K562 (cell line): ENCODE results near the gene SH3BP5L. TPM values are rescaled to one million over a fixed set of nuclear protein-coding genes. Genes with fewer than 3 reads are reported as not detected.

ENCODE experiments used
- ATAC-seq: fragments of 200-7000 bp; cut with Tn5 transposase; 3 replicates; pipeline ENCODE4 v1.9.1; 2020; ENCODE audit warnings: moderate library complexity
- BruUV-seq: library from RNA; stranded (reverse); fragments of 400-500 nt; replicated peaks from 2 replicates; lab custom pipeline; 2021; lab: Mats Ljungman, UMichigan
- CTCF ChIA-PET: fragments of 300-600 bp; formaldehyde crosslinking; extraction: SDS; loops from one replicate; lab custom pipeline; 2021; ENCODE audit warnings: low intra/inter-chr PET ratio; lab: Yijun Ruan, JAX
- POLR2A ChIA-PET: fragments of 300-600, 350-650 bp; sonication (Branson Sonifier 250); formaldehyde crosslinking; extraction: SDS; loops from one replicate; lab custom pipeline; 2021; ENCODE audit warnings: antibody characterized with exemption, inconsistent platforms; lab: Yijun Ruan, JAX
- DNase-seq, 4 experiments: peaks; one replicate each; pipeline versions ENCODE4 v3.0.0 to v3.0.0-alpha.2; 2011 to 2018; ENCODE audit warnings: low spot score in 3 of 4, mixed read lengths in 3 of 4; ENCODE audit errors: extremely low read depth in 1 of 4
- FAIRE-seq: peaks from 2 replicates; lab custom pipeline; 2011; peaks lifted over from hg19 to GRCh38; lab: Jason Lieb, UNC
- H2AFZ ChIP-seq: 2 replicates; pipeline ENCODE4 v1.6.0; 2011; ENCODE audit warnings: low read depth, low read length, control low read depth, inconsistent platforms
- H3K27ac ChIP-seq: fragments of 200-600 bp; 3 replicates; pipeline ENCODE4 v1.8.0; 2011; ENCODE audit warnings: low read depth, mild to moderate bottlenecking, control low read depth, inconsistent platforms, low read length, moderate library complexity, mixed read lengths; ENCODE audit errors: extremely low read depth
- H3K27me3 ChIP-seq, 2 experiments: fragments of 300-600 bp in 1 of 2; 2 replicates in 1 of 2; 3 replicates in 1 of 2; pipeline versions ENCODE4 v1.6.0 to v1.8.0; 2011; ENCODE audit warnings: inconsistent platforms in 2 of 2, low read length in 2 of 2, mild to moderate bottlenecking in 1 of 2, mixed read lengths in 1 of 2, moderate library complexity in 1 of 2; ENCODE audit not compliant: control insufficient read depth in 2 of 2, insufficient read depth in 2 of 2
- H3K36me3 ChIP-seq: fragments of 300-600 bp; 3 replicates; pipeline ENCODE4 v1.8.0; 2011; ENCODE audit warnings: mild to moderate bottlenecking, low read length, inconsistent platforms; ENCODE audit not compliant: control insufficient read depth, insufficient read depth
- H3K4me1 ChIP-seq, 2 experiments: fragments of 200-600 bp in 1 of 2; replicated peaks in 1 of 2; 2 replicates in 1 of 2; 3 replicates in 1 of 2; pipeline versions ENCODE4 v1.5.1 to v1.8.0; 2011; ENCODE audit warnings: inconsistent platforms in 2 of 2, low read length in 2 of 2, mild to moderate bottlenecking in 1 of 2, mixed read lengths in 1 of 2, moderate library complexity in 1 of 2; ENCODE audit not compliant: control insufficient read depth in 2 of 2, insufficient read depth in 2 of 2
- H3K4me2 ChIP-seq: 2 replicates; pipeline ENCODE4 v1.6.1; 2011; ENCODE audit warnings: low read length, control low read depth, inconsistent platforms, mixed read lengths; ENCODE audit not compliant: insufficient read depth
- H3K4me3 ChIP-seq: fragments of 200-600 bp; sonication (generic), shearing (Covaris generic); 2 replicates; pipeline ENCODE4 v1.5.1; 2016; ENCODE audit warnings: control low read depth, inconsistent platforms
- H3K79me2 ChIP-seq: fragments of 200-600 bp; 3 replicates; pipeline ENCODE4 v1.8.0; 2011; ENCODE audit warnings: low read length, inconsistent platforms; ENCODE audit not compliant: control insufficient read depth, insufficient read depth
- H3K9ac ChIP-seq, 2 experiments: 2 replicates each; pipeline versions ENCODE4 v1.6.0 to v1.6.1; 2011; ENCODE audit warnings: low read depth in 2 of 2, low read length in 2 of 2, control low read depth in 1 of 2, inconsistent platforms in 1 of 2, mild to moderate bottlenecking in 1 of 2, mixed read lengths in 1 of 2; ENCODE audit not compliant: insufficient read depth in 1 of 2
- H3K9me1 ChIP-seq: one replicate; pipeline ENCODE4 v1.6.0; 2011; ENCODE audit warnings: inconsistent platforms, mild to moderate bottlenecking, low read length, moderate library complexity; ENCODE audit not compliant: control insufficient read depth, insufficient read depth
- H3K9me3 ChIP-seq: replicated peaks from 2 replicates; pipeline ENCODE4 v1.5.1; 2011; ENCODE audit warnings: low read depth, low read length, inconsistent platforms; ENCODE audit not compliant: control insufficient read depth, insufficient read depth
- H4K20me1 ChIP-seq: replicated peaks from 2 replicates; pipeline ENCODE4 v1.6.1; 2011; ENCODE audit warnings: low read length, inconsistent platforms, mixed read lengths; ENCODE audit not compliant: control insufficient read depth, insufficient read depth
- ARID2 ChIP-seq: fragments of 450-650 bp; IDR thresholded peaks from 2 replicates; pipeline ENCODE4 v1.6.1; 2017; ENCODE audit warnings: antibody characterized with exemption, mild to moderate bottlenecking
- CHD2 ChIP-seq: IDR thresholded peaks from 2 replicates; pipeline ENCODE4 v1.6.1; 2011; ENCODE audit warnings: low read depth, low read length
- CTBP1 ChIP-seq: fragments of 450-650 bp; IDR thresholded peaks from 2 replicates; pipeline ENCODE4 v1.6.1; 2016; ENCODE audit warnings: borderline replicate concordance
- CXXC5 ChIP-seq: fragments of 250-450 bp; sonication (Bioruptor Pico); IDR thresholded peaks from 2 replicates; pipeline ENCODE4 v1.8.0; 2022; ENCODE audit warnings: inconsistent platforms, mild to moderate bottlenecking, moderate library complexity
- ELF1 ChIP-seq: fragments of 200-800 bp; sonication (Bioruptor generic); IDR thresholded peaks from 2 replicates; pipeline ENCODE4 v1.6.1; 2016; ENCODE audit warnings: missing genetic modification characterization, missing compliant biosample characterization
- HCFC1 ChIP-seq: IDR thresholded peaks from 2 replicates; pipeline ENCODE4 v1.6.1; 2012; ENCODE audit warnings: low read depth, low read length, improper control_type of control experiment
- MEF2A ChIP-seq: IDR thresholded peaks from 2 replicates; pipeline ENCODE4 v1.6.1; 2011; ENCODE audit warnings: low read depth, mild to moderate bottlenecking, low read length, moderate library complexity; ENCODE audit not compliant: control insufficient read depth
- MYNN ChIP-seq, 2 experiments: sonication (generic); formaldehyde crosslinking in 1 of 2; IDR thresholded peaks; 2 replicates each; pipeline versions ENCODE4 v1.5.0 to v1.6.1; 2016 to 2020; ENCODE audit warnings: antibody characterized with exemption in 1 of 2, missing genetic modification reagents in 1 of 2
- NCOA6 ChIP-seq: fragments of 450-650 bp; IDR thresholded peaks from 2 replicates; pipeline ENCODE4 v1.6.1; 2017; ENCODE audit warnings: mild to moderate bottlenecking
- NR2C1 ChIP-seq, 2 experiments: fragments of 450-650 bp; IDR thresholded peaks; 2 replicates each; pipeline ENCODE4 v1.6.1; 2017; ENCODE audit warnings: mild to moderate bottlenecking in 2 of 2, antibody characterized with exemption in 1 of 2, inconsistent platforms in 1 of 2, missing compliant biosample characterization in 1 of 2, missing genetic modification characterization in 1 of 2
- POLR2AphosphoS5 ChIP-seq: IDR thresholded peaks from 2 replicates; pipeline ENCODE4 v1.6.1; 2011; ENCODE audit warnings: mild to moderate bottlenecking, low read depth, low read length, moderate library complexity; ENCODE audit not compliant: control insufficient read depth, insufficient read depth
- RBM22 ChIP-seq: fragments of 200-400 bp; formaldehyde crosslinking; IDR thresholded peaks from 2 replicates; pipeline ENCODE4 v1.6.1; 2018; ENCODE audit warnings: low read length, low read depth; ENCODE audit not compliant: poor library complexity, severe bottlenecking
- SAP30 ChIP-seq: fragments of 200-600 bp; sonication (generic); IDR thresholded peaks from 2 replicates; pipeline ENCODE4 v1.6.1; 2012; ENCODE audit warnings: borderline replicate concordance, low read depth, mild to moderate bottlenecking, moderate library complexity, low read length, control low read depth, inconsistent platforms; ENCODE audit not compliant: insufficient read depth, poor library complexity, severe bottlenecking
- SNIP1 ChIP-seq: fragments of 450-650 bp; IDR thresholded peaks from 2 replicates; pipeline ENCODE4 v1.7.1; 2017; ENCODE audit warnings: low read depth, mild to moderate bottlenecking
- SUPT5H ChIP-seq: fragments of 450-650 bp; IDR thresholded peaks from 2 replicates; pipeline ENCODE4 v1.6.1; 2016
- TARDBP ChIP-seq: fragments of 450-650 bp; IDR thresholded peaks from 2 replicates; pipeline ENCODE4 v1.6.1; 2016
- ZNF12 ChIP-seq: sonication (generic); formaldehyde crosslinking; IDR thresholded peaks from 2 replicates; pipeline ENCODE4 v1.4.0; 2020; ENCODE audit warnings: mild to moderate bottlenecking, missing genetic modification reagents
- ZNF134 ChIP-seq: fragments of 250-450 bp; sonication (Bioruptor Pico); conservative IDR thresholded peaks from 2 replicates; pipeline ENCODE4 v1.4.0; 2020
- ZNF143 ChIP-seq: sonication (generic); formaldehyde crosslinking; IDR thresholded peaks from 2 replicates; pipeline ENCODE4 v1.9.0; 2022; ENCODE audit warnings: mild to moderate bottlenecking, missing genetic modification reagents
- ZNF175 ChIP-seq: fragments of 200-800 bp; sonication (Bioruptor generic); IDR thresholded peaks from 2 replicates; pipeline ENCODE4 v1.6.1; 2016; ENCODE audit warnings: low read depth, mild to moderate bottlenecking, missing genetic modification characterization, missing compliant biosample characterization
- ZNF316 ChIP-seq: fragments of 450-650 bp; IDR thresholded peaks from 2 replicates; pipeline ENCODE4 v1.6.1; 2016
- ZNF384 ChIP-seq: IDR thresholded peaks from 2 replicates; pipeline ENCODE4 v1.6.1; 2012; ENCODE audit warnings: low read depth, low read length, improper control_type of control experiment
- ZNF583 ChIP-seq: fragments of 250-450 bp; sonication (Bioruptor Pico); IDR thresholded peaks from 2 replicates; pipeline ENCODE4 v1.4.0; 2020
- WGBS: fragments of 100-300 bp; shearing (Covaris generic); methylation state at CpG from one replicate; pipeline ENCODE4 v1.1.6; 2016; ENCODE audit warnings: low coverage, mixed read lengths; ENCODE audit not compliant: insufficient coverage; ENCODE audit errors: missing lambda C conversion rate; 5-methylcytosine and 5-hydroxymethylcytosine counted together
- in situ Hi-C: fragments of 300-500 bp; cut with MboI; formaldehyde crosslinking; loops from 4 replicates; pipeline ENCODE4 v1.15.0; 2018; ENCODE audit warnings: inconsistent platforms, mixed read lengths
- intact Hi-C: fragments of 100-400 bp; cut with micrococcal nuclease; formaldehyde crosslinking; loops from 2 replicates; pipeline ENCODE4 v1.14.2; 2022
- polyA plus RNA-seq, 8 experiments: library from polyadenylated mRNA; depleted of rRNA in 4 of 8; stranded (reverse) in 5 of 8; unstranded in 3 of 8; fragments of >200 nt; fragmentation: Nextera tagmentation in 2 of 8; fragmentation: Illumina TruSeq in 1 of 8; extraction: Ambion mirVana in 2 of 8; extraction: Trizol in 1 of 8; gene quantifications; 2 replicates each; pipeline versions ENCODE4 v1.2.1 to v1.2.3, GENCODE V29; 2011 to 2014; ENCODE audit warnings: inconsistent platforms in 1 of 8, missing spikeins in 1 of 8
- total RNA-seq, 7 experiments: library from RNA; depleted of rRNA in 6 of 7; stranded (reverse); fragments of >200 nt in 6 of 7; fragmentation: Illumina TruSeq in 2 of 7; extraction: Trizol in 2 of 7; gene quantifications; 2 replicates each; pipeline versions ENCODE4 v1.2.1 to v1.2.3, GENCODE V29; 2011 to 2021; ENCODE audit warnings: low replicate concordance in 1 of 7
- TF ChIP-seq, protein P1 (sequence below): fragments of 450-650 bp; formaldehyde crosslinking; IDR thresholded peaks from 2 replicates; pipeline ENCODE4 v1.4.0; 2020; ENCODE audit warnings: mild to moderate bottlenecking, mixed read lengths

Gene SH3BP5L
- total and polyA plus RNA-seq, 9 of the 15 experiments (the other 6 are each of a cell fraction or from before 2014, with no cell fraction given) = 1.9 to 26.5 (median 15.8) TPM

DNA sequence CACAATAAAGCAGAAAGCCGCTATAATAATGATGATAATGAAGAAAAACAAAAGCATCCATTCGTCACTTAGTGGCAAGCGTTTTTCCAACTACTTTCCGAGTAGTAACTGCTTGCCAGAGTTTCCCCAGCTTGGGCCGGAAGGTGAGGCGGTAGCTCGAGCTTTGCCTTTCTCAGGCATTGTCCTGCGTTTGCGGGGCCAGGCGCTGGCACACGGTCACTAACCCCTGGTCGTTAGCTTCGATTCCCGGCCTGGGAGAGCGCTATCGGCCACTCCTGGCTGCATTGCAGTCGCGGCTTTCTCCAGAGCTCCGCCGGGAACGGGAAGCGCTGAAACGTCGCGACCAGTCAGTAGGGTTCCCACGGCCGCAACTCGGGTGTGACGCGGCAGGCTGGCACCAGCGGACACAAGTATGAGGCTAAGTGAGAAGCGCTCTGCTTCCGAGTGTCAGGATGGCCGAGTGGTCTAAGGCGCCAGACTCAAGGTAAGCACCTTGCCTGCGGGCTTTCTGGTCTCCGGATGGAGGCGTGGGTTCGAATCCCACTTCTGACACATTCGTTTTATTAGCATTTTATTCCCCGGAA, 47.8 kb upstream of the SH3BP5L start:
- ChIA-PET POLR2A (interaction anchor here (0.5 to 8.6 kb wide), 10 partner anchors 9 to 125 kb away, joined by 3 to 71 read pairs (median 4); partner anchors contain the start of genes PGBD2, ZNF672 and ZNF692), CTCF (no interaction called here)
- DNase-seq = peak; percentile 84 to 97 (median 84)
- intact Hi-C loops (loop anchor here (1.0 kb wide), 3 partner anchors 12 to 33 kb away; partner anchors contain the start of genes PGBD2 and ZNF692), in situ Hi-C loops (no loop called here)
- Histone ChIP-seq H3K4me2 (peak overlapping the region; percentile 99), H3K4me3 (peak overlapping the region; percentile 79), H3K9ac (peak overlapping the region; percentile 97 to 99), H3K9me1 (no peaks in the 10 kb centered on the region), H2AFZ (peak overlapping the region; percentile 99), H4K20me1 (no peaks in the 10 kb centered on the region), H3K4me1 (peaks cover 16 to 21% of the 10 kb centered on the region in 2 experiments), H3K27me3 (no peaks in the 10 kb centered on the region), H3K79me2 (no peaks in the 10 kb centered on the region), H3K36me3 (no peaks in the 10 kb centered on the region), H3K9me3 (no peaks in the 10 kb centered on the region), H3K27ac (peak overlapping the region; percentile 98)
- WGBS = under 1% methylated on average over 41 of the region's 41 CpGs
- ATAC-seq = peak; percentile 82
- BruUV-seq = no TSS peak
- FAIRE-seq = peak; percentile 84
- TF ChIP-seq ZNF134 (CRISPR knock-in tag) = no peak
- TF ChIP-seq MEF2A = peak; percentile 47; the same call in 1 of the 2 replicates
- peak; percentile 45; the same call in 1 of the 2 replicates for TF ChIP-seq MYNN (IDR thresholded peaks at IDR 0.05)
- no peak for TF ChIP-seq MYNN (CRISPR knock-in tag; IDR thresholded peaks at IDR 0.05)
- TF ChIP-seq ARID2 = no peak
- no peak; the same call in 1 of the 2 replicates for TF ChIP-seq TARDBP
- peak; percentile 5; the same call in 1 of the 2 replicates for TF ChIP-seq ZNF175 (CRISPR knock-in tag)
- TF ChIP-seq ZNF143 (CRISPR knock-in tag) = no peak
- TF ChIP-seq ELF1 (tag) = no peak; the same call in 1 of the 2 replicates
- 0 out of 2 replicates have a peak, but pooled peaks have one; percentile 49 for TF ChIP-seq HCFC1
- no peak for TF ChIP-seq NR2C1 (IDR thresholded peaks at IDR 0.05)
- no peak; the same call in 1 of the 2 replicates for TF ChIP-seq NR2C1 (tag; IDR thresholded peaks at IDR 0.05)
- TF ChIP-seq ZNF384 = no peak
- TF ChIP-seq SAP30 = peak; percentile 37
- no peak for TF ChIP-seq SNIP1
- TF ChIP-seq NCOA6 = no peak
- TF ChIP-seq ZNF316 = peak; percentile 49; the same call in 1 of the 2 replicates
- peak; percentile 73 for TF ChIP-seq SUPT5H
- peak; percentile 43; the same call in 1 of the 2 replicates for TF ChIP-seq CXXC5 (CRISPR knock-in tag)
- TF ChIP-seq RBM22 = peak; percentile 87
- 0 out of 2 replicates have a peak, but pooled peaks have one; percentile 8 for TF ChIP-seq ZNF583 (CRISPR knock-in tag)
- TF ChIP-seq CHD2 = peak; percentile 69
- TF ChIP-seq ZNF12 (CRISPR knock-in tag) = no peak
- TF ChIP-seq, protein P1, sequence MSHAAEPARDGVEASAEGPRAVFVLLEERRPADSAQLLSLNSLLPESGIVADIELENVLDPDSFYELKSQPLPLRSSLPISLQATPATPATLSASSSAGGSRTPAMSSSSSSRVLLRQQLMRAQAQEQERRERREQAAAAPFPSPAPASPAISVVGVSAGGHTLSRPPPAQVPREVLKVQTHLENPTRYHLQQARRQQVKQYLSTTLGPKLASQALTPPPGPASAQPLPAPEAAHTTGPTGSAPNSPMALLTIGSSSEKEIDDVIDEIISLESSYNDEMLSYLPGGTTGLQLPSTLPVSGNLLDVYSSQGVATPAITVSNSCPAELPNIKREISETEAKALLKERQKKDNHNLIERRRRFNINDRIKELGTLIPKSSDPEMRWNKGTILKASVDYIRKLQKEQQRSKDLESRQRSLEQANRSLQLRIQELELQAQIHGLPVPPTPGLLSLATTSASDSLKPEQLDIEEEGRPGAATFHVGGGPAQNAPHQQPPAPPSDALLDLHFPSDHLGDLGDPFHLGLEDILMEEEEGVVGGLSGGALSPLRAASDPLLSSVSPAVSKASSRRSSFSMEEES (CRISPR knock-in tag) = no peak
- peak; percentile 75 for TF ChIP-seq CTBP1
- TF ChIP-seq POLR2AphosphoS5 = peak; percentile 46; the same call in 1 of the 2 replicates
